Kidney capillary endothelial cell (primary cell): ENCODE measurements around the gene ANXA1.
A peak's percentile ranks its signal among the peaks of the same experiment; 100 is the strongest.
"Not testable (repeated sequence)": the region's sequence is repeated elsewhere in the genome, so short reads cannot be mapped to it uniquely, and the experiment has no call there.

Source experiments
- DNase-seq: peaks from one replicate; pipeline ENCODE4 v3.0.0-alpha.2; 2018; ENCODE audit warnings: low spot score

The ANXA1 gene

GRCh38 chr9:73168298-73168934, 16.8 kb downstream of the ANXA1 start:
- no peak for DNase-seq

GRCh38 chr9:73170185-73170957, 18.7 kb downstream of the ANXA1 start:
- DNase-seq: no peak

GRCh38 chr9:73172901-73173215, 21.2 kb downstream of the ANXA1 start:
- DNase-seq: no peak

GRCh38 chr9:73173557-73174329, 22.1 kb downstream of the ANXA1 start:
- no peak for DNase-seq

GRCh38 chr9:73174330-73174980, 22.8 kb downstream of the ANXA1 start:
- no peak for DNase-seq

GRCh38 chr9:73176450-73176875, 24.8 kb downstream of the ANXA1 start:
- no peak for DNase-seq

- DNase-seq: no peak
Measured at GRCh38 chr9:73178044-73178443, 26.4 kb downstream of the ANXA1 start.

GRCh38 chr9:73179589-73179988, 27.9 kb downstream of the ANXA1 start:
- no peak for DNase-seq

GRCh38 chr9:73180403-73180802, 28.7 kb downstream of the ANXA1 start:
- DNase-seq: no peak

GRCh38 chr9:73182928-73183327, 31.3 kb downstream of the ANXA1 start:
- DNase-seq: no peak

GRCh38 chr9:73183428-73183827, 31.8 kb downstream of the ANXA1 start:
- no peak for DNase-seq

- peak; percentile 40 for DNase-seq
Measured at GRCh38 chr9:73183917-73184861, 32.5 kb downstream of the ANXA1 start.

GRCh38 chr9:73191109-73191508, 39.4 kb downstream of the ANXA1 start:
- DNase-seq: not testable (repeated sequence)

GRCh38 chr9:73194284-73194683, 42.6 kb downstream of the ANXA1 start:
- no peak for DNase-seq

GRCh38 chr9:73199448-73199847, 47.8 kb downstream of the ANXA1 start:
- DNase-seq: no peak

- no peak for DNase-seq
Measured at GRCh38 chr9:73199886-73200285, 48.2 kb downstream of the ANXA1 start.

- DNase-seq: peak; percentile 36
Measured at GRCh38 chr9:73200694-73201452, 49.2 kb downstream of the ANXA1 start.

- no peak for DNase-seq
Measured at GRCh38 chr9:73202980-73203379, 51.3 kb downstream of the ANXA1 start.

- no peak for DNase-seq
Measured at GRCh38 chr9:73204936-73205335, 53.3 kb downstream of the ANXA1 start.

GRCh38 chr9:73206851-73207250, 55.2 kb downstream of the ANXA1 start:
- DNase-seq: no peak
